HCT116 (cell line): ENCODE results near the gene CLASP1. TPM values are rescaled to one million over a fixed set of nuclear protein-coding genes. Genes with fewer than 3 reads are reported as not detected.

Source experiments
- ATAC-seq: fragments of 200-7000 bp; cut with Tn5 transposase; 2 replicates; pipeline ENCODE4 v1.9.1; 2020; ENCODE audit warnings: mild to moderate bottlenecking, moderate library complexity
- BruUV-seq: library from RNA; stranded (reverse); fragments of 400-500 nt; replicated peaks from 2 replicates; lab custom pipeline; 2021; lab: Mats Ljungman, UMichigan
- CTCF ChIA-PET: fragments of 300-600 bp; sonication (Branson Sonifier 250); formaldehyde crosslinking; loops from one replicate; lab custom pipeline; 2021; ENCODE audit warnings: antibody characterized with exemption; lab: Charles Lee
- POLR2A ChIA-PET: fragments of 300-600, 350-600 bp; sonication (Branson Sonifier 250); formaldehyde crosslinking; loops from one replicate; lab custom pipeline; 2021; ENCODE audit warnings: antibody characterized with exemption; lab: Charles Lee
- RAD21 ChIA-PET, 2 experiments: fragments of 300-600 bp; sonication (Branson Sonifier 250); formaldehyde crosslinking; loops; one replicate each; lab custom pipeline; 2023; ENCODE audit warnings: low total read pairs in 2 of 2; ENCODE audit not compliant: uncharacterized antibody in 2 of 2, unreplicated experiment in 2 of 2, low non-redundant PET in 1 of 2; lab: Charles Lee
- DNase-seq: peaks from one replicate; pipeline ENCODE4 v3.0.0-alpha.2; 2010; ENCODE audit warnings: low read depth, low spot score
- H2AFZ ChIP-seq: fragments of 200-600 bp; shearing (Covaris generic), sonication (generic); 2 replicates; pipeline ENCODE4 v1.6.1; 2017; ENCODE audit warnings: low read depth, mixed run types, mixed read lengths, antibody characterized with exemption, low read length; ENCODE audit not compliant: poor library complexity, severe bottlenecking
- H3K27ac ChIP-seq: 2 replicates; pipeline ENCODE4 v1.5.1; 2012; ENCODE audit warnings: low read depth, low read length
- H3K27me3 ChIP-seq: fragments of 200-600 bp; sonication (generic); 2 replicates; pipeline ENCODE4 v1.6.1; 2016; ENCODE audit warnings: mixed run types, low read length, mixed read lengths; ENCODE audit not compliant: insufficient read depth
- H3K36me3 ChIP-seq, 2 experiments: fragments of 200-500 bp in 1 of 2; fragments of 200-600 bp in 1 of 2; sonication (Bioruptor generic) in 1 of 2; sonication (generic) in 1 of 2; 2 replicates each; pipeline versions ENCODE4 v1.5.1 to v1.6.1; 2014 to 2016; ENCODE audit warnings: low read length in 2 of 2, inconsistent platforms in 1 of 2, mixed read lengths in 1 of 2, mixed run types in 1 of 2; ENCODE audit not compliant: insufficient read depth in 2 of 2, control insufficient read depth in 1 of 2
- H3K4me1 ChIP-seq, 2 experiments: fragments of 200-600 bp in 1 of 2; sonication (generic) in 1 of 2; 2 replicates each; pipeline versions ENCODE4 v1.5.1 to v1.6.1; 2012 to 2017; ENCODE audit warnings: low read length in 2 of 2, inconsistent platforms in 1 of 2, mild to moderate bottlenecking in 1 of 2, mixed read lengths in 1 of 2, mixed run types in 1 of 2, moderate library complexity in 1 of 2; ENCODE audit not compliant: insufficient read depth in 2 of 2, control insufficient read depth in 1 of 2
- H3K4me2 ChIP-seq: fragments of 200-600 bp; sonication (generic); 2 replicates; pipeline ENCODE4 v1.6.1; 2017; ENCODE audit warnings: mixed run types, low read length, mixed read lengths
- H3K4me3 ChIP-seq, 2 experiments: fragments of 200-600 bp in 1 of 2; sonication (generic) in 1 of 2; replicated peaks in 1 of 2; 2 replicates each; pipeline ENCODE4 v1.5.1; 2011 to 2016; ENCODE audit warnings: low read length in 2 of 2, control low read depth in 1 of 2, low read depth in 1 of 2, mild to moderate bottlenecking in 1 of 2, mixed read lengths in 1 of 2, mixed run types in 1 of 2
- H3K79me2 ChIP-seq: fragments of 200-600 bp; sonication (generic); 2 replicates; pipeline ENCODE4 v1.6.1; 2017; ENCODE audit warnings: mild to moderate bottlenecking, mixed run types, low read length, moderate library complexity, mixed read lengths; ENCODE audit not compliant: insufficient read depth
- H3K9ac ChIP-seq: fragments of 200-600 bp; sonication (generic); 2 replicates; pipeline ENCODE4 v1.6.1; 2016; ENCODE audit warnings: low read length, mixed read lengths
- H3K9me2 ChIP-seq: fragments of 200-600 bp; sonication (generic), shearing (Covaris generic); 2 replicates; pipeline ENCODE4 v1.6.1; 2017; ENCODE audit warnings: mixed run types, mild to moderate bottlenecking, moderate library complexity; ENCODE audit not compliant: insufficient read depth
- H3K9me3 ChIP-seq, 2 experiments: fragments of 200-500 bp in 1 of 2; fragments of 200-600 bp in 1 of 2; sonication (Bioruptor generic) in 1 of 2; sonication (generic) in 1 of 2; 2 replicates each; pipeline ENCODE4 v1.6.1; 2014 to 2017; ENCODE audit warnings: low read length in 2 of 2, mixed read lengths in 2 of 2, inconsistent platforms in 1 of 2, low read depth in 1 of 2, mild to moderate bottlenecking in 1 of 2, mixed run types in 1 of 2, moderate library complexity in 1 of 2; ENCODE audit not compliant: control insufficient read depth in 1 of 2, insufficient read depth in 1 of 2
- H4K20me1 ChIP-seq: fragments of 200-600 bp; sonication (generic), shearing (Covaris generic); 2 replicates; pipeline ENCODE4 v1.6.1; 2017; ENCODE audit warnings: mixed run types, mild to moderate bottlenecking, moderate library complexity; ENCODE audit not compliant: insufficient read depth
- CEBPB ChIP-seq: IDR thresholded peaks from 2 replicates; pipeline ENCODE4 v1.6.1; 2012; ENCODE audit warnings: low read depth
- EGR1 ChIP-seq: IDR thresholded peaks from 2 replicates; pipeline ENCODE4 v1.6.1; 2012; ENCODE audit warnings: low read depth
- ELF1 ChIP-seq: IDR thresholded peaks from 2 replicates; pipeline ENCODE4 v1.6.1; 2012; ENCODE audit warnings: low read depth, borderline replicate concordance
- EZH2phosphoT487 ChIP-seq: fragments of 200-600 bp; IDR thresholded peaks from 2 replicates; pipeline ENCODE4 v1.6.1; 2018; ENCODE audit warnings: antibody characterized with exemption, borderline replicate concordance
- FOSL1 ChIP-seq: IDR thresholded peaks from 2 replicates; pipeline ENCODE4 v1.6.1; 2012; ENCODE audit warnings: low read depth
- JUND ChIP-seq: IDR thresholded peaks from 2 replicates; pipeline ENCODE4 v1.6.1; 2012
- MAX ChIP-seq: IDR thresholded peaks from 2 replicates; pipeline ENCODE4 v1.6.1; 2012
- POLR2A ChIP-seq: IDR thresholded peaks from 2 replicates; pipeline ENCODE4 v1.7.0; 2011; ENCODE audit warnings: borderline replicate concordance; ENCODE audit not compliant: insufficient read depth, insufficient read length; ENCODE audit errors: extremely low read depth
- REST ChIP-seq: IDR thresholded peaks from 2 replicates; pipeline ENCODE4 v1.6.1; 2012; ENCODE audit warnings: low read depth
- TCF7L2 ChIP-seq: IDR thresholded peaks from 2 replicates; pipeline ENCODE4 v1.7.0; 2011; ENCODE audit warnings: borderline replicate concordance, inconsistent platforms; ENCODE audit not compliant: insufficient read depth, insufficient read length; ENCODE audit errors: extremely low read depth
- YY1 ChIP-seq: IDR thresholded peaks from 2 replicates; pipeline ENCODE4 v1.6.1; 2011; ENCODE audit warnings: low read length, low read depth, moderate library complexity, mild to moderate bottlenecking; ENCODE audit not compliant: insufficient replicate concordance; ENCODE audit errors: extremely low read depth
- ZFX ChIP-seq: fragments of 450-650 bp; IDR thresholded peaks from 2 replicates; pipeline ENCODE4 v1.6.1; 2017
- intact Hi-C: fragments of 100-400 bp; cut with micrococcal nuclease; formaldehyde crosslinking; loops from 2 replicates; pipeline ENCODE4 v1.10.0; 2022
- total RNA-seq: library from RNA; stranded (reverse); gene quantifications from one replicate; pipeline ENCODE4 v1.2.1, GENCODE V29; 2021; ENCODE audit not compliant: unreplicated experiment
- TF ChIP-seq, protein P1 (sequence below), 3 experiments: fragments of 200-600 bp in 1 of 3; sonication (generic) in 1 of 3; IDR thresholded peaks in 2 of 3; conservative IDR thresholded peaks in 1 of 3; 2 replicates each; pipeline ENCODE4 v1.5.1; 2012 to 2017; ENCODE audit warnings: low read depth in 2 of 3, low read length in 2 of 3, antibody characterized with exemption in 1 of 3, borderline replicate concordance in 1 of 3, control low read depth in 1 of 3, mild to moderate bottlenecking in 1 of 3, mixed read lengths in 1 of 3, mixed run types in 1 of 3, moderate library complexity in 1 of 3; ENCODE audit not compliant: insufficient read depth in 1 of 3

Gene CLASP1
- total RNA-seq, 1 experiment from 2014 or later: 41.9 TPM

- TF ChIP-seq MAX (no peak), YY1 (no peak), TCF7L2 (no peak), CEBPB (no peak), EGR1 (no peak), FOSL1 (no peak)
- TF ChIP-seq, protein P1, sequence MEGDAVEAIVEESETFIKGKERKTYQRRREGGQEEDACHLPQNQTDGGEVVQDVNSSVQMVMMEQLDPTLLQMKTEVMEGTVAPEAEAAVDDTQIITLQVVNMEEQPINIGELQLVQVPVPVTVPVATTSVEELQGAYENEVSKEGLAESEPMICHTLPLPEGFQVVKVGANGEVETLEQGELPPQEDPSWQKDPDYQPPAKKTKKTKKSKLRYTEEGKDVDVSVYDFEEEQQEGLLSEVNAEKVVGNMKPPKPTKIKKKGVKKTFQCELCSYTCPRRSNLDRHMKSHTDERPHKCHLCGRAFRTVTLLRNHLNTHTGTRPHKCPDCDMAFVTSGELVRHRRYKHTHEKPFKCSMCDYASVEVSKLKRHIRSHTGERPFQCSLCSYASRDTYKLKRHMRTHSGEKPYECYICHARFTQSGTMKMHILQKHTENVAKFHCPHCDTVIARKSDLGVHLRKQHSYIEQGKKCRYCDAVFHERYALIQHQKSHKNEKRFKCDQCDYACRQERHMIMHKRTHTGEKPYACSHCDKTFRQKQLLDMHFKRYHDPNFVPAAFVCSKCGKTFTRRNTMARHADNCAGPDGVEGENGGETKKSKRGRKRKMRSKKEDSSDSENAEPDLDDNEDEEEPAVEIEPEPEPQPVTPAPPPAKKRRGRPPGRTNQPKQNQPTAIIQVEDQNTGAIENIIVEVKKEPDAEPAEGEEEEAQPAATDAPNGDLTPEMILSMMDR (IDR thresholded peaks at IDR 0.05 in 2 of 3, conservative IDR thresholded peaks at IDR 0.05 in 1 of 3; ENCODE audit: borderline replicate concordance in 1 of 3, insufficient read depth in 1 of 3, low read depth in 2 of 3, low read length in 2 of 3): no peak
Observed at GRCh38 chr2:121579309-121579708, 70.0 kb downstream of the CLASP1 start (continued).

DNA sequence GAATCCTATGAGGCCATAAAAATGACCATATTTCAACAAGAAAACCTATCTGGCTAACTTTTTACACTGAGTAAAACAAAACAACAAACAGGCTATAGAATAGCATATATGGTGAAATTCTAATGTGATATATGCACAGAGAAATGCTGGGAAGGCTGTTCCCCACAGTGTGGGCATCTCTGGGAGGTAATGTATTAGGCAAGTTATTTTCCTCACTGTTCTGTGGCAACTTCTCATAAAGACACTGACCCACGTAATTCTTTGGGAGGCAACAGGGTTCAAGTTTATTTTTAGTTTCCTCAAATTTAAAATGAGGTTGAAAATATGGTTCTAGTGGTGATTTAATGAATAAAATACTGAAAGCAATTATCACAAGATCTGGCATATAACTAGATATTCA, 71.9 kb downstream of the CLASP1 start:
- TF ChIP-seq, protein P1 (IDR thresholded peaks at IDR 0.05 in 2 of 3, conservative IDR thresholded peaks at IDR 0.05 in 1 of 3; ENCODE audit: borderline replicate concordance in 1 of 3, insufficient read depth in 1 of 3, low read depth in 2 of 3, low read length in 2 of 3): no peak
- TF ChIP-seq REST (no peak), POLR2A (no peak), ZFX (no peak), YY1 (no peak), JUND (no peak), EZH2phosphoT487 (no peak), ELF1 (no peak), TCF7L2 (no peak)
- H3K36me3 ChIP-seq: no peaks in the 10 kb centered on the region
- no peaks in the 10 kb centered on the region for H3K9me3 ChIP-seq
- intact Hi-C loops: no loop called here
- H2AFZ ChIP-seq: no peak overlapping the region
- POLR2A ChIA-PET: no interaction called here
- ATAC-seq: no peak
- no peak overlapping the region for H3K27ac ChIP-seq
- H3K4me2 ChIP-seq: no peak overlapping the region
- H3K4me3 ChIP-seq: no peak overlapping the region
- no peak overlapping the region for H3K9ac ChIP-seq
- H3K79me2 ChIP-seq: peaks cover 31% of the 10 kb centered on the region
- no peak for DNase-seq
- CTCF ChIA-PET: no interaction called here
- no peaks in the 10 kb centered on the region for H3K9me2 ChIP-seq
- H4K20me1 ChIP-seq: no peaks in the 10 kb centered on the region
- RAD21 ChIA-PET: no interaction called here
- H3K27me3 ChIP-seq: no peaks in the 10 kb centered on the region
- no TSS peak for BruUV-seq
- H3K4me1 ChIP-seq: peaks cover 28 to 30% of the 10 kb centered on the region in 2 experiments
